HCT116 (cell line): Measurements from ENCODE around the gene HPRT1. TPM values are rescaled to one million over a fixed set of nuclear protein-coding genes. Genes with fewer than 3 reads are reported as not detected.

Experiments
- ATAC-seq: fragments of 200-7000 bp; cut with Tn5 transposase; 2 replicates; pipeline ENCODE4 v1.9.1; 2020; ENCODE audit warnings: mild to moderate bottlenecking, moderate library complexity
- BruUV-seq: library from RNA; stranded (reverse); fragments of 400-500 nt; replicated peaks from 2 replicates; lab custom pipeline; 2021; lab: Mats Ljungman, UMichigan
- CTCF ChIA-PET: fragments of 300-600 bp; sonication (Branson Sonifier 250); formaldehyde crosslinking; loops from one replicate; lab custom pipeline; 2021; ENCODE audit warnings: antibody characterized with exemption; lab: Charles Lee
- POLR2A ChIA-PET: fragments of 300-600, 350-600 bp; sonication (Branson Sonifier 250); formaldehyde crosslinking; loops from one replicate; lab custom pipeline; 2021; ENCODE audit warnings: antibody characterized with exemption; lab: Charles Lee
- RAD21 ChIA-PET, 2 experiments: fragments of 300-600 bp; sonication (Branson Sonifier 250); formaldehyde crosslinking; loops; one replicate each; lab custom pipeline; 2023; ENCODE audit warnings: low total read pairs in 2 of 2; ENCODE audit not compliant: uncharacterized antibody in 2 of 2, unreplicated experiment in 2 of 2, low non-redundant PET in 1 of 2; lab: Charles Lee
- DNase-seq: peaks from one replicate; pipeline ENCODE4 v3.0.0-alpha.2; 2010; ENCODE audit warnings: low read depth, low spot score
- H2AFZ ChIP-seq: fragments of 200-600 bp; shearing (Covaris generic), sonication (generic); 2 replicates; pipeline ENCODE4 v1.6.1; 2017; ENCODE audit warnings: low read depth, mixed run types, mixed read lengths, antibody characterized with exemption, low read length; ENCODE audit not compliant: poor library complexity, severe bottlenecking
- H3K27ac ChIP-seq: 2 replicates; pipeline ENCODE4 v1.5.1; 2012; ENCODE audit warnings: low read depth, low read length
- H3K27me3 ChIP-seq: fragments of 200-600 bp; sonication (generic); 2 replicates; pipeline ENCODE4 v1.6.1; 2016; ENCODE audit warnings: mixed run types, low read length, mixed read lengths; ENCODE audit not compliant: insufficient read depth
- H3K36me3 ChIP-seq, 2 experiments: fragments of 200-500 bp in 1 of 2; fragments of 200-600 bp in 1 of 2; sonication (Bioruptor generic) in 1 of 2; sonication (generic) in 1 of 2; 2 replicates each; pipeline versions ENCODE4 v1.5.1 to v1.6.1; 2014 to 2016; ENCODE audit warnings: low read length in 2 of 2, inconsistent platforms in 1 of 2, mixed read lengths in 1 of 2, mixed run types in 1 of 2; ENCODE audit not compliant: insufficient read depth in 2 of 2, control insufficient read depth in 1 of 2
- H3K4me1 ChIP-seq, 2 experiments: fragments of 200-600 bp in 1 of 2; sonication (generic) in 1 of 2; 2 replicates each; pipeline versions ENCODE4 v1.5.1 to v1.6.1; 2012 to 2017; ENCODE audit warnings: low read length in 2 of 2, inconsistent platforms in 1 of 2, mild to moderate bottlenecking in 1 of 2, mixed read lengths in 1 of 2, mixed run types in 1 of 2, moderate library complexity in 1 of 2; ENCODE audit not compliant: insufficient read depth in 2 of 2, control insufficient read depth in 1 of 2
- H3K4me2 ChIP-seq: fragments of 200-600 bp; sonication (generic); 2 replicates; pipeline ENCODE4 v1.6.1; 2017; ENCODE audit warnings: mixed run types, low read length, mixed read lengths
- H3K4me3 ChIP-seq, 2 experiments: fragments of 200-600 bp in 1 of 2; sonication (generic) in 1 of 2; replicated peaks in 1 of 2; 2 replicates each; pipeline ENCODE4 v1.5.1; 2011 to 2016; ENCODE audit warnings: low read length in 2 of 2, control low read depth in 1 of 2, low read depth in 1 of 2, mild to moderate bottlenecking in 1 of 2, mixed read lengths in 1 of 2, mixed run types in 1 of 2
- H3K79me2 ChIP-seq: fragments of 200-600 bp; sonication (generic); 2 replicates; pipeline ENCODE4 v1.6.1; 2017; ENCODE audit warnings: mild to moderate bottlenecking, mixed run types, low read length, moderate library complexity, mixed read lengths; ENCODE audit not compliant: insufficient read depth
- H3K9ac ChIP-seq: fragments of 200-600 bp; sonication (generic); 2 replicates; pipeline ENCODE4 v1.6.1; 2016; ENCODE audit warnings: low read length, mixed read lengths
- H3K9me2 ChIP-seq: fragments of 200-600 bp; sonication (generic), shearing (Covaris generic); 2 replicates; pipeline ENCODE4 v1.6.1; 2017; ENCODE audit warnings: mixed run types, mild to moderate bottlenecking, moderate library complexity; ENCODE audit not compliant: insufficient read depth
- H3K9me3 ChIP-seq, 2 experiments: fragments of 200-500 bp in 1 of 2; fragments of 200-600 bp in 1 of 2; sonication (Bioruptor generic) in 1 of 2; sonication (generic) in 1 of 2; 2 replicates each; pipeline ENCODE4 v1.6.1; 2014 to 2017; ENCODE audit warnings: low read length in 2 of 2, mixed read lengths in 2 of 2, inconsistent platforms in 1 of 2, low read depth in 1 of 2, mild to moderate bottlenecking in 1 of 2, mixed run types in 1 of 2, moderate library complexity in 1 of 2; ENCODE audit not compliant: control insufficient read depth in 1 of 2, insufficient read depth in 1 of 2
- H4K20me1 ChIP-seq: fragments of 200-600 bp; sonication (generic), shearing (Covaris generic); 2 replicates; pipeline ENCODE4 v1.6.1; 2017; ENCODE audit warnings: mixed run types, mild to moderate bottlenecking, moderate library complexity; ENCODE audit not compliant: insufficient read depth
- ATF3 ChIP-seq: IDR thresholded peaks from 2 replicates; pipeline ENCODE4 v1.6.1; 2012
- CBX3 ChIP-seq: IDR thresholded peaks from 2 replicates; pipeline ENCODE4 v1.6.1; 2012; ENCODE audit warnings: low read depth
- CTCF ChIP-seq, 3 experiments: fragments of 200-600 bp in 1 of 3; sonication (generic) in 1 of 3; IDR thresholded peaks in 2 of 3; conservative IDR thresholded peaks in 1 of 3; 2 replicates each; pipeline ENCODE4 v1.5.1; 2012 to 2017; ENCODE audit warnings: low read depth in 2 of 3, low read length in 2 of 3, antibody characterized with exemption in 1 of 3, borderline replicate concordance in 1 of 3, control low read depth in 1 of 3, mild to moderate bottlenecking in 1 of 3, mixed read lengths in 1 of 3, mixed run types in 1 of 3, moderate library complexity in 1 of 3; ENCODE audit not compliant: insufficient read depth in 1 of 3
- EZH2 ChIP-seq: fragments of 200-600 bp; sonication (generic); IDR thresholded peaks from 2 replicates; pipeline ENCODE4 v1.6.1; 2017; ENCODE audit warnings: antibody characterized with exemption, mixed run types
- FOSL1 ChIP-seq: IDR thresholded peaks from 2 replicates; pipeline ENCODE4 v1.6.1; 2012; ENCODE audit warnings: low read depth
- JUND ChIP-seq: IDR thresholded peaks from 2 replicates; pipeline ENCODE4 v1.6.1; 2012
- RAD21 ChIP-seq: IDR thresholded peaks from 2 replicates; pipeline ENCODE4 v1.6.1; 2012; ENCODE audit warnings: low read depth, mild to moderate bottlenecking
- SP1 ChIP-seq: IDR thresholded peaks from 2 replicates; pipeline ENCODE4 v1.6.1; 2012; ENCODE audit warnings: low read depth
- SRF ChIP-seq: IDR thresholded peaks from 2 replicates; pipeline ENCODE4 v1.6.1; 2012; ENCODE audit warnings: low read depth
- YY1 ChIP-seq: IDR thresholded peaks from 2 replicates; pipeline ENCODE4 v1.6.1; 2011; ENCODE audit warnings: low read length, low read depth, moderate library complexity, mild to moderate bottlenecking; ENCODE audit not compliant: insufficient replicate concordance; ENCODE audit errors: extremely low read depth
- ZFX ChIP-seq: fragments of 450-650 bp; IDR thresholded peaks from 2 replicates; pipeline ENCODE4 v1.6.1; 2017
- intact Hi-C: fragments of 100-400 bp; cut with micrococcal nuclease; formaldehyde crosslinking; loops from 2 replicates; pipeline ENCODE4 v1.10.0; 2022
- total RNA-seq: library from RNA; stranded (reverse); gene quantifications from one replicate; pipeline ENCODE4 v1.2.1, GENCODE V29; 2021; ENCODE audit not compliant: unreplicated experiment
- TF ChIP-seq, protein P1 (sequence below): IDR thresholded peaks from 2 replicates; pipeline ENCODE4 v1.6.1; 2012; ENCODE audit warnings: low read depth

HPRT1 gene
- total RNA-seq, 1 experiment from 2014 or later = 57.8 TPM

GRCh38 chrX:134545510-134545909, 85.5 kb downstream of the HPRT1 start:
- DNase-seq = no peak
- Histone ChIP-seq H4K20me1 (no peaks in the 10 kb centered on the region), H2AFZ (no peak overlapping the region), H3K9me3 (no peaks in the 10 kb centered on the region), H3K4me2 (no peak overlapping the region), H3K27ac (no peak overlapping the region), H3K4me1 (peaks cover 4 to 27% of the 10 kb centered on the region in 2 experiments; a peak in 3 of 4 replicates), H3K4me3 (no peak overlapping the region), H3K9ac (no peak overlapping the region), H3K27me3 (0 out of 2 replicates have a peak, but pooled peaks cover 10% of the 10 kb centered on the region), H3K79me2 (no peaks in the 10 kb centered on the region), H3K9me2 (no peaks in the 10 kb centered on the region), H3K36me3 (no peaks in the 10 kb centered on the region)
- intact Hi-C loops = no loop called here
- POLR2A ChIA-PET = no interaction called here
- RAD21 ChIA-PET = no interaction called here
- no TSS peak for BruUV-seq
- TF ChIP-seq, protein P1, sequence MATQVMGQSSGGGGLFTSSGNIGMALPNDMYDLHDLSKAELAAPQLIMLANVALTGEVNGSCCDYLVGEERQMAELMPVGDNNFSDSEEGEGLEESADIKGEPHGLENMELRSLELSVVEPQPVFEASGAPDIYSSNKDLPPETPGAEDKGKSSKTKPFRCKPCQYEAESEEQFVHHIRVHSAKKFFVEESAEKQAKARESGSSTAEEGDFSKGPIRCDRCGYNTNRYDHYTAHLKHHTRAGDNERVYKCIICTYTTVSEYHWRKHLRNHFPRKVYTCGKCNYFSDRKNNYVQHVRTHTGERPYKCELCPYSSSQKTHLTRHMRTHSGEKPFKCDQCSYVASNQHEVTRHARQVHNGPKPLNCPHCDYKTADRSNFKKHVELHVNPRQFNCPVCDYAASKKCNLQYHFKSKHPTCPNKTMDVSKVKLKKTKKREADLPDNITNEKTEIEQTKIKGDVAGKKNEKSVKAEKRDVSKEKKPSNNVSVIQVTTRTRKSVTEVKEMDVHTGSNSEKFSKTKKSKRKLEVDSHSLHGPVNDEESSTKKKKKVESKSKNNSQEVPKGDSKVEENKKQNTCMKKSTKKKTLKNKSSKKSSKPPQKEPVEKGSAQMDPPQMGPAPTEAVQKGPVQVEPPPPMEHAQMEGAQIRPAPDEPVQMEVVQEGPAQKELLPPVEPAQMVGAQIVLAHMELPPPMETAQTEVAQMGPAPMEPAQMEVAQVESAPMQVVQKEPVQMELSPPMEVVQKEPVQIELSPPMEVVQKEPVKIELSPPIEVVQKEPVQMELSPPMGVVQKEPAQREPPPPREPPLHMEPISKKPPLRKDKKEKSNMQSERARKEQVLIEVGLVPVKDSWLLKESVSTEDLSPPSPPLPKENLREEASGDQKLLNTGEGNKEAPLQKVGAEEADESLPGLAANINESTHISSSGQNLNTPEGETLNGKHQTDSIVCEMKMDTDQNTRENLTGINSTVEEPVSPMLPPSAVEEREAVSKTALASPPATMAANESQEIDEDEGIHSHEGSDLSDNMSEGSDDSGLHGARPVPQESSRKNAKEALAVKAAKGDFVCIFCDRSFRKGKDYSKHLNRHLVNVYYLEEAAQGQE = no peak
- TF ChIP-seq CBX3 (no peak), CTCF (IDR thresholded peaks at IDR 0.05 in 2 of 3, conservative IDR thresholded peaks at IDR 0.05 in 1 of 3; ENCODE audit: borderline replicate concordance in 1 of 3, insufficient read depth in 1 of 3, low read depth in 2 of 3, low read length in 2 of 3) (no peak), JUND (no peak), ZFX (no peak), SRF (no peak), FOSL1 (no peak), EZH2 (no peak), ATF3 (no peak), RAD21 (no peak), YY1 (no peak), SP1 (no peak)
- no peak for ATAC-seq
- CTCF ChIA-PET = no interaction called here
